GM13977 (cell line): ENCODE results near the gene ZFPM1.

Source experiments
- DNase-seq: peaks from one replicate; pipeline ENCODE4 v3.0.0; 2012; ENCODE audit warnings: low spot score
- CTCF ChIP-seq: IDR thresholded peaks from 2 replicates; pipeline ENCODE4 v1.5.1; 2012; ENCODE audit warnings: mild to moderate bottlenecking, control low read depth; ENCODE audit not compliant: insufficient read depth; ENCODE audit errors: extremely low read depth, missing control alignments
- in situ Hi-C: fragments of 300-500 bp; cut with MboI; formaldehyde crosslinking; loops from one replicate; pipeline ENCODE4 v1.12.0; 2022; ENCODE audit warnings: low sequenced_read_pairs, low pct_unique_long_range_greater_than_20kb, mixed read lengths, inconsistent platforms; ENCODE audit not compliant: unreplicated experiment

ZFPM1 gene

GRCh38 chr16:88561485-88562359, 108.6 kb downstream of the ZFPM1 start:
- in situ Hi-C loops = no loop called here
- peak; percentile 80 for DNase-seq
- TF ChIP-seq CTCF = peak; percentile 83

- no peak for DNase-seq
- in situ Hi-C loops = no loop called here
- TF ChIP-seq CTCF = no peak
Observed at GRCh38 chr16:88566158-88566557, 113.1 kb downstream of the ZFPM1 start.

- DNase-seq = no peak
- no peak for TF ChIP-seq CTCF
- in situ Hi-C loops = no loop called here
Observed at GRCh38 chr16:88568710-88569613, 115.9 kb downstream of the ZFPM1 start.

- no peak for TF ChIP-seq CTCF
- in situ Hi-C loops = no loop called here
- peak; percentile 48 for DNase-seq
Observed at GRCh38 chr16:88569614-88569984, 116.5 kb downstream of the ZFPM1 start.

GRCh38 chr16:88569985-88570690, 117.1 kb downstream of the ZFPM1 start, which contains the start of gene ZC3H18:
Gene ZC3H18 (plus strand): TSS chr16:88570403. CDS start chr16:88577124, 6,721 bp downstream.
- DNase-seq = peak; percentile 100
- in situ Hi-C loops = no loop called here

More at GRCh38 chr16:88569985-88570690, 117.1 kb downstream of the ZFPM1 start, which contains the start of gene ZC3H18:
- TF ChIP-seq CTCF = no peak
